HG03139 (cell line): ENCODE data around the gene SLITRK4.

Experiments used
- ATAC-seq: cut with Tn5 transposase; IDR thresholded peaks from one replicate; pipeline ENCODE4 v1.9.1; 2021; ENCODE audit not compliant: unreplicated experiment

SLITRK4 gene, protein sequence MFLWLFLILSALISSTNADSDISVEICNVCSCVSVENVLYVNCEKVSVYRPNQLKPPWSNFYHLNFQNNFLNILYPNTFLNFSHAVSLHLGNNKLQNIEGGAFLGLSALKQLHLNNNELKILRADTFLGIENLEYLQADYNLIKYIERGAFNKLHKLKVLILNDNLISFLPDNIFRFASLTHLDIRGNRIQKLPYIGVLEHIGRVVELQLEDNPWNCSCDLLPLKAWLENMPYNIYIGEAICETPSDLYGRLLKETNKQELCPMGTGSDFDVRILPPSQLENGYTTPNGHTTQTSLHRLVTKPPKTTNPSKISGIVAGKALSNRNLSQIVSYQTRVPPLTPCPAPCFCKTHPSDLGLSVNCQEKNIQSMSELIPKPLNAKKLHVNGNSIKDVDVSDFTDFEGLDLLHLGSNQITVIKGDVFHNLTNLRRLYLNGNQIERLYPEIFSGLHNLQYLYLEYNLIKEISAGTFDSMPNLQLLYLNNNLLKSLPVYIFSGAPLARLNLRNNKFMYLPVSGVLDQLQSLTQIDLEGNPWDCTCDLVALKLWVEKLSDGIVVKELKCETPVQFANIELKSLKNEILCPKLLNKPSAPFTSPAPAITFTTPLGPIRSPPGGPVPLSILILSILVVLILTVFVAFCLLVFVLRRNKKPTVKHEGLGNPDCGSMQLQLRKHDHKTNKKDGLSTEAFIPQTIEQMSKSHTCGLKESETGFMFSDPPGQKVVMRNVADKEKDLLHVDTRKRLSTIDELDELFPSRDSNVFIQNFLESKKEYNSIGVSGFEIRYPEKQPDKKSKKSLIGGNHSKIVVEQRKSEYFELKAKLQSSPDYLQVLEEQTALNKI

DNA sequence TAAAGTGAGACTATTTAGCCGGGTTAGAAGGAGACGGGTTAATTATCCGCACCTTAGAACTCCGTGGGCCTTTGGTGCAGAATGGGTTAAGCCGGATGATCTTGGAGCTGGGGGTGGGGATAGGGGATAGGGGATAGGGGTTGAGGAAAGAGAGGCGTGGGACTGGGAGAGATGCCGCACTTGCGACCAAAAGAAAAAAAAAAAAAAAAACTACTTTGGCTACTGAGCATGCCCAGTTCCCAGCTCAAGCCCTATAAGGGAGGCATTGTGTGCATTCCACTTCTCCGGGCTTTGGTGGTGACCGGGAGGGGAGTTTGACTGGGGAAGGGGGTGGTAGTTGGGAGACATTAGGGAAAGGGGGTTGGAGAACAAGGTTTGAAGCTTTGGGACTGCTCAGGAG, at the start of gene SLITRK4:
TSS of gene SLITRK4 (minus strand) at position 187 of the 400 bp plus-strand sequence. CDS start 4,993 bp downstream, outside the sequence.
- no peak for ATAC-seq

DNA sequence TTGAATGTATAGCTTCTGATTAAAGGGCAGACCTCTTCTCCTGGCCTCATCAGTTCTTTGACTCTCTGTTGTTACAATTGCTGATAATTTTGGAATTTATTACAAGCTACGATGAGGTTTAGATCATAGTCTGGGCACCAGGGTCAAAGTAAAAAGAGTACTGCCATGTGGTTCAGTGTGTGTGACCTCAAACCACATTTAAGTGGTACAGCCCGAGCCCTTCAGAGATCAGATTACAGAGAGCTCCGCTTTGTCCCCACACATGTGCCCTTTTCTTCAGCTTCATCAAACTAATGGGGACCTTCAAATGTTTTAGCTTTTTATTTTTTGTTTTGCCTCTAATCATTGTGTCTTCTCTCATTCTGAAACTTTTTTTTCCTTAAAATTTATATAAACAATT, 47.6 kb upstream of the SLITRK4 start:
- no peak for ATAC-seq

DNA sequence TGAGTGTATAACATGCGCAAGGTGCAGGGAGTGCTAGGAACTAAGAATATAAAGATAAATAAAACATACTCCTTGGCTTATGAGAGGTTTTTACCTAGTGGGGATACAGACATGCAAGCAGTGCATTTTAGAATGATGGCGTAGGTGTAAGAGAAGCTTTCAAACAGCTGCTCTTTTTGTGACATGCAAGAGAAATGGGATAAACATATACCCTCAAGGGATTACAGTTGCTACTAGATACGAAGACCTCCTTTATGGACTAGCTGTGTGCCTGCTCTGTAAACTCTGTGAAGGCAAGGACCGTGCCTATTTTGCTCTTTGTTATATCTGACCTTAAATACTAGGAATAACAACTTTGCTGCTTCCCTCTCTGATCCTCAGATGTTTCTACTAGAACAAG, 39.0 kb upstream of the SLITRK4 start:
- ATAC-seq, result no peak

DNA sequence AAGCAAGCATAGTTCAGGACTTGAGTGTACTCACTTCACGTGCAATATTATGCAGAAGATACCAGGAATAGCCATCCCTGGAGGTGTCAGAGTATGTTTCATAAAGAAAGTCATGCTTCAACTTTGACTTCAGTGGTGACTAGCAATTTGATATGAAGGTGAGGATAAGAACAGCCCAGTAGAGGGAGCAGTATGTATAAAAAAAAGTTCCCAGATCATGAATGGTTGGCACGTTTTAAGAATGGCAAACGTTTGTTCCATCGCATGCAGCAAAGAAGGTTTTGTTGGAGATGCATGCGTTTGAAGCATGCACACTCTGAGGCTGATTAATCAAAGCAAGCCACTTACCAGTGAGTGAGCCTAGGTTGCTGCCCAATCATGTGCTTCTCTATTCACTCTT, 33.5 kb upstream of the SLITRK4 start:
- ATAC-seq, result no peak

DNA sequence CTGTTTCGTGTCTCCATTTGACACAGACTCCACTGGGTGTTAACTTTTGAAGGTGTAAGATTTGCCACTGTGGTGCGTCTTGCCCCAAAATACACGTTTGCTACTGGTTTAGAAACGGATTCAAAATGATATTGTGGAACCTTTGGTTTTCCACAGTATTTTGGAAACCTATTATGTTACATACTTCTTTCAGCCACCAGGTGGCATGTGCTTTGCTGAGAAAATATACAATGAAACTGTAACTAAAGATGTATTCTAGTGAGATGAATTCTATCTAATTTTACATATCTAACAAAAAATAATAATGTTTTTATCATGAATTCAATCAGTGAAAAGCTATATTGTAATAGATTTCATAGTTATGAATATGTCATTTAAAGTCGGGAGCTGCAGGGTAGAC, 28.4 kb upstream of the SLITRK4 start:
- ATAC-seq, result no peak

DNA sequence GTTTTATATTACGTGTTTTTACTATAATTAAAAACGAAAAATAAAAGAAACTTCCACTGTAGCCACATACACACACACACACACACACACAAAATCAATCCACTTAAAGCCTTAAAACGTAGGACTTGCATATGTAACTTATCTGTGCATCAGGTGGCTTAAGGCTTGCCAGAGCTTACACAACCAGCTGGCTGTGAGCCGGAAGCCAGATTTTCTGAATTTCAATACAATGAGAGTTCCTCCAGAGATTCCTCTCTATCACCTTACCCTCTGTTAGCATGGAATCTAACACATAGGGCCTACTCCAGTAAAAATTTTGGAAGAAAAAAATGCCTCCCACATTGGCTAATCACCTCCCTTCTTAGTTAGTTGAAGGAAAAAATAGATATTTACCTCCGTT, 27.9 kb upstream of the SLITRK4 start:
- no peak for ATAC-seq

DNA sequence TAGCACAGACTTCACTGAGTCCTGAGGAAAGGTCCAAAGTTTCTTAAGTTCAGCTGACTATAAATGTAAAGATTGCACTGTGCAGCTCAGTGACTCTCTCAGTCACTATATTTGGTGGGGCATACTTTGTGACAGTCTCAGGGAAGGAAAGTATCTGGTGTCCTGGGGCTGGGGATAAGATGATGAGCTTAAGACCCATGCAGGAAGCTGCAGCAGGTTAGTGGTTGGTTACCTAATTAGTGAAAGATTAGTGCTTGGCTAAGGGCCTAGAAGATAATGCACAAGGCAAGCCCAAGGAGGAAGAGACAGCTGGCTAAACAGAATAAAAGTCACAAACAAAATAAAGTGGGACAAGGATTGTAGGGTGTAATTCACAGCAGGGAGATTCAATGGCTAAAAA, 25.4 kb upstream of the SLITRK4 start:
- no peak for ATAC-seq

DNA sequence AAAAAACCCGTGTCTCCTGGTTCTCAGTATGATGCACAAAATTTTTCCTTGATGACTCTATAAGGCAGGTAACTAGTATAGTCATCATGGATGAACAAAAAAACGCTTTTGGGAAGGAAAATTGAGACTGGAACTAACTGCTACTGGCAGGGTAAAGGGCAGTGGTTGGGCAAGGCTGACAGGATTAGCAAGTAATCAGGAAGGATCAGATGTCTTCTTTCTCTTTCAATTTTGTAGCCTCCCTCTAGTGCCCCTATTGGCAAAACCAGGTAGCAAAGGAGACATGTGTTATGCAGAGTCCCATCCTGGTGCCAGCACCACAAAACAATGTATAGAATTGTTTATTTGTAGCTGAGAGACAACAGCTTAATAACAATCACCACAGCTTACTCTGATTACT, 12.8 kb upstream of the SLITRK4 start:
- ATAC-seq, result no peak

DNA sequence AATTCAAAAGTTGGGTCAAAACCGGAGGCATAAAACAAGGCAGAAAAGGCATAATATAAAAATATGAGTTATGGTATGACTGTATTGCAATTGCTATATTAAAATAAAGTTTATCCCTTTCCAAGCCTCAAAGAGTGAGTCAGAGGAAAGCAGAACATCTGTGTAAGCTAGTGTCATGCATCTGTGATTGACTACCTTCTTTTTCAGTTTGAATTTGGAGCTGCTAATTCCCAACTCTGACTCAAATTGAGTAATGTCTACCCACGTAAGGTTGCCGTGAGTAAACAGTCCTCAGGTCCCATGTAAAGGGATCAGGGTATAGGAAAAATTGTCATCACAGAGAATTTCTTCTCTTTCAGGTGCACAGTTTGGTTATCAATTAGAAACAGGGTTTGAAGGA, 6.5 kb upstream of the SLITRK4 start:
- no peak for ATAC-seq

DNA sequence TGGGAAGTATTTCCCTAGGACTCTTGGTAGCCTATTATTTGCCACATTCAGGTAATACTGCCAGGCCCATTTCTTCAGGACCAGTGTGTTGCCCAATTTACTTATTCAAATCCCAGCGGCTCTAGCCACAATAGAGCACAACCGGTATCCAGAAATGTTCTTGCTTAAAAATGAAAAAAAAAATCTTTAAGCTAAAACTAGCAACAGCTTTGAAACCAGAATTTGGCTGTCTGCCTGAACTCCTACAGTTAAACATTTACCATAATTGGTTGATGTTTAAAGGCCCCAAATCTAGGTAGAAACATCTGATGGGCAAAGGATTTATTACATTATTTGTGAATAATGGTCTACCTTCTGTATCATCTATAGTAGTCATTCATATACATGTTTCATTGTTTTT, 930 bp upstream of the SLITRK4 start:
- no peak for ATAC-seq

DNA sequence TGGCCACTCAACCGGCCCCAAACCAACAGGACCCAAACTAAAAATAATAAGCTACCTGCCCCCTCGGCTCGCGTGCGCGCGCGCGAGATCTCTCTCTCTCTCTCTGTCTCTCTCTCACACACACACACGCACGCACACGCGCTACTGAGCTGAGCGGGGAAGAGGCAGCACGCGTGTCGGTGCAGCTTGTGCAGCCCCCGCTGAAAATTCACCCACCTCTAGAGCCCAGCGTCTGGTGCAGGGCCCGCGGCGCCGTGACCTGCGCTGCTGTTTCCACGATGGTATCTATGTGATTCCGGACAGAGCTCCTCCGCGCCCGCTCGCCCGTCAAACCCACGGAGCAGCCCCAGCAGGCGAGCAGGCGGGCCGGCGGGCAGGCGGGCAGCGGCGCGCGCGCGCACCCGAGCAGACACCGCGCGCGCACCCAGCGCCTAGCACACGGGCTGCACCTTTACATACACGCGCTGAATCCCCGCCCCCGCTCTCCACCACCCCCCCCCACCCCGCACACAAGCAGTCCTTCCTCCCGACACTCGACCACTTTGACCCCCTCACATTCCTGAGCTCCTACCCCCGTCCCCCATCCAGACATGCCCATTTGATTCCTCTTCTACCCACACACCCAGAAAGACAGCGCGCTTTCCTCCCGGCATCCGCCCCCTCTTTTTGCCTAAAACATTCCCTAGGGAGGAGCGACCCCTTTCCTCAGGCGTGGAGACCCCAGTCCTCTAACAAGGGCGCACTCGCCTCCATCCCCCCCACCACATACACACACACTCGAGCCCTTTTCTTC, 1.0 kb downstream of the SLITRK4 start:
- ATAC-seq, result no peak

DNA sequence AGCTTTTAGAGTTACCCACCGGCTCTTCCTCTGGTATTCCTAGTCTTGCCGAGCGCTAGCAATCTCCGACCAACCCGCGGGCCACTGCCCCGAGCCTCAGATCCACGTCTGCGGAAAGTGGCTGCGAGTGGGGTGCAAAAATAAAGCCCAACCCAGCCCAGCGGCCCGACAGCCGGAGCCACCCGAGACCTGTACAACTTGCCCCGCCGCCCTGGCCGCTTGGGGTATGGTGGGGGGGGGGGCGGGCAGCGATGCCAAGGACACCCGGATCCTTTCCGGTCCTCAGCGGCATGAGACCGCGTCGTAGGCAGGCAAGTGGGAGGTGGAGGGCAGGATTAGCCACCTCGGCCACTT, 1.6 kb downstream of the SLITRK4 start:
- ATAC-seq, result no peak

DNA sequence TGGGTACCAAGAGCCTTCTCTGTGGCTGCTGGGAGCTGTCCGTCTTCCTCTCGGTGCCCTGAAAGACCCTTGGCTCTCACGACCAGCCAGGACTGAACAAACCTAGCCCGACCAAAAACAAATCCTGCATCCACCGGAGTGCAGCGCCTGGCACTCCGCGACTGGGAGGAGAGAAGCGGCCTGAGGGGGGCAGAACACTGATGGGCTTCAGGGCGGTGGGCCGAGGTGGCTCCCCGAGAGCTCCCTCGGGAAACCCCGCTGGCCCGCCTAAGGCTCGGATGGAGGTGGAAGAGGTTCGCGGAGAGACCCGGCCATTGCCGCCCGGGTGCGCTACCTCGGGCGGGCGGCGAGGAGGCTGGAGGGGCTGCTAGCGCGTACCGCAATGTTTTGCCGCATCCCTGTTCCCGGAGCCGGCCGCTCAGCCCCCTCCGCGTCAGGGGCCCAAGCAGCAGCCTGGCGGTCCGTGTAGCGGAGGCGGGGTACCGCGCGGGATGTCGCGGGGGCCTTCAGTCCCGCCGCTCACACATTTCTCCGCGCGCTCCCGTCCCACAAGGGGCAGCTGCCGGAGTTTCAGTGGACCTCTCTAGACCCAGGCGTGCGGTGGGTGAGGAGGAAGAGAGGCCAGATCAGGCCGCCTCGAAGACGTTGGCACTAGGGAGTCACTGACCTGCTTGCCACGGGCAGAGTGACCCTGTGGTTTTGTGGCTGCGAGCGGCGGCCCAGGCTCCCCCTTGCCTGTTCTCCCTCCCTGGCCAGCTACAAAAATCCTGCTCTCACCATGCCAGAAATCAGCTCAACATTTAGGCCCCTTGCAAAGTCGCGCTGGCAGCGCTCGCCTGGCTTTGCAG, 2.2 kb downstream of the SLITRK4 start:
- ATAC-seq, result no peak

DNA sequence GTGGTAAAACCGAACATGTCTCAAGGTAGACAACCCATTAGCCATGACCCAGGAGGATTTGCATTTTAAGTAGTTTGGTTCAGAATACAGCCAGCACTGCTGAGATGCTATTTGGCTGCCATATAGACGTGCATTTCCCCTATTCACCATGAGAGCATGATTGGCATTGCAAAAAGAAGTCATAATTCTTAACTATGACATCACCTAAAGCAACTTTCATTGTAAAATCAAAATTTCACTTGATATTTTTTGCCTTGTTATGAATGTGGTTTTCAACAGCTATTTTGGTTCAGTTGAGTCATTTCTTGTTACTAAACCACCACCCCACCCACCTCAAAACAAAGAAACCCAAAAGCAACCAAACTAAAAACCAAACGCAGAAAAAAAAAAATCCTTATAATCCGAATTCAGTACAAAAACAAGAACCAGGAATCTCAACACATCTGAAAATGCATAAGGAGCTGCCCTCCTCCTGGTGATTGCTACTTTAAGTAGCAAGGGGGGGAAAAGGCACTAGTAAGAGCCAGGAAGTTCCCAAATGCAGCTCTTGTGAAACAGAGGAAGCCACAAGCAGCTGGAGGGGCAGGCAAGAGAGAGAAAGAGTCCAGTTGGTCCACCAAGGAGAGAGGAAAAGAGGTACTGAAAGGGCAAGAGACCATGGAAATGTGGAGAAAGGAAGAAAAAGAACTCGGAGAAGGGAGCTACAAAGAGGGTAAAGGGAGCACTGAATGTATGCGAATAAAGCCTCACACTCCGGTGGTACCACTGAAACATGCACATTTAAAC, 3.1 kb downstream of the SLITRK4 start:
- ATAC-seq, result no peak

DNA sequence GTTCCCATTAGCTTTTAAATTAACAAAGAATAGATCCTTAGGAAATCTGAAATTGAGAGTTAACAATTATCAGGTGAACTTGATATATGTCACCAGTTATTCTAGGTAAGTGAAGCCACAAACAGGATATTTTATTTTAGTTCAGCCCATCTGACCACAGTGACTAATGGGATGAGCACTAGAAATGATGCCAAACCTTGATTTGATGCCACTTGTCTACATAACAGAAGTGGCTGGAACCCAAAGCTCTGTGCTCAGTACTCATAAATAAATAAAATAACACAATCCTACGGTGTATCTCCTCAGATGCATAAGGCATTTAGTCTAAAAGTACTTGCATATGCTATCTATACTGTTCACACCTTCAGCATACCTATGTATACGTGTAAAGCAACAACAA, 12.2 kb downstream of the SLITRK4 start:
- ATAC-seq, result no peak

DNA sequence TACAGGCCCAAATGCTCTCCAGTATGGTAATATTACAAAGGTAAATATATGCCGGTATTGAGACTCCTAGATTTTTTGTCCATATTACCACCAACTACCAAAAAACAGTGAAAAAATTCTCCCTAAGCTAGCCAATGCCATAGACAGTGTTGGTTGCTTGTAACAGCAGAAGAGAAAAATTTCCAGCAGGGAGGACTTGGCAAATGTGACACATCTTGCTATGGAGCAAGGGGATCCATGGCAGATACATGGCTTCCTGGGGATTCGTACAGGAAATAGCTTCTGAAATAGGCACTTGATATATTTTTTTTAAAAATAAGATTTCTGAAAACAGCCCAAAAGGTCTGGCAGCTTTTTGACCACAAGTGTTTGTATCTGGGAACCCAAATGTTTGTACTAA, 14.6 kb downstream of the SLITRK4 start:
- ATAC-seq, result no peak

DNA sequence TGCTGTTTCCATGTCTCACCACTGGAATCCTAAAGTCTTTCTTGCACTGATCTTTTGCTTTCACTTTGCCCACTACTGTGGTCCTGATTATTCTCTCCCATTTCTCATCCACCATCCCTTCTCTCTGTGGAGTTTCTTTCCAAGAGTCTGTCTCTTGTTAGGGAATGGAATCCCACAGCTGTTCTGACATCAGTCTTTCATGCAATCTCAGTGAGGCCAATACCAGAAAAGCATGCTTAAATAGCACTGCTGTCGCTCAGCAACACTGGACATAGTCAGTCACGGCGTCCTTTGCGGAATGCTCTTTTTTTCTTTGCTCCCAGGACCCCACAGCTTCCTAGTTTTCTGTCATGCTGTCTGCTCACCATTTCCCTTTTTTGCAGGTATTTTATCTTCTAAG, 20.1 kb downstream of the SLITRK4 start:
- no peak for ATAC-seq

DNA sequence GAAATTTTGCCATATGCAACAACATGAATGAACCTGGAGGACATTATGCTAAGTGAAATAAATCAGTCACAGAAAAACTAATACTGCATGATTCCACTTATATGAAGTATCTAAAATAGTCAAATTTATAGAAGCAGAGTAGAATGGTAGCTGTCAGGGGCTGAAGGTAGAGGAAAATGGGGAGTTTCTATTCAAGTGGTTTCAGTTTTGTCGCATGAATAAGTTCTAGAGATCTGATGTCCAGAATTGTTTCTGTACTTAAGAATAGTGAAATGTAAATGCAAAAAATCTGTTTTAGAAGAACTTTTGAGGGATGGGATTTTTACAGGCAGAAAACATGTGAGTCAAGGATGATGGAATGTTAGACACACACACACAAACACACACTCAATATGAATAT, 34.1 kb downstream of the SLITRK4 start:
- no peak for ATAC-seq

DNA sequence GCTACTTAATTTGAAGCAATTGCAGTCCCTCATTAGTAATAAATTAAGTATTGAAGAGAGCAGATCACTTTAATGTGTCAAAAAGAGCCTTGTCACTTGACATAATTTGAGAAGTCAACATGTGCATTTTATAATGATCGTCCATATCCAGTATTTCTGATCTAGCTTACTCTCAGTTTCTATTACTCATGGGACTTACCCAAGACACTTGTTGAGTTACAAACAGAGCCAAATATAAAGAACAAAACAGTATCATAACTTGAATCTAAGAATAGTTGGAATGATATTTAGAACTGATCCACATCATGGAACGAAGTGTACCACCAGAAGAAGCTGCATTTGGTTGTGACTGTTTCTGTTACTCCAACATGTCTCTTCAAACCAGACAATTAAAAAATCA, 54.7 kb downstream of the SLITRK4 start:
- no peak for ATAC-seq

DNA sequence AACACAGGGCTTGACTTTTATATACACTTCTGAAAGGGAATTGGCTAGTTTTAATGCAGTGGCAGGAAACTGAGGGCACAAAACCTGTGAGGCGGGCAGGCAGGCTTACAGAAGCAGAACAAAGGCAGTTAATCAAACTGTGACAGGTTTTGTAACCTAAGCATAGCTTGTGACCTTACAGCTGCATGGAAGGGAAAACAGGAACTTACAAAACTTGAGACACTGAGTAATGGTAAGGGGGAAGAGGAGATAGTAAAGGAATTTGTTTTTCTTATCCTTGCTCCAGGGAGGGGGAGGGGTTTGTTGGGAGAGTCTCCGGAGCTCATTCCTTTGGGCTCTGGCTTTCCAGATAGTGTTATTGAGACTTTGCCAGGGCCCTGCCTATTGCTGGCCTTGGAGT, 55.6 kb downstream of the SLITRK4 start:
- no peak for ATAC-seq
